HG02759 (cell line): ENCODE measurements around the gene MPST.

Source experiments
- ATAC-seq: cut with Tn5 transposase; IDR thresholded peaks from one replicate; pipeline ENCODE4 v1.9.1; 2021; ENCODE audit warnings: mild to moderate bottlenecking, moderate library complexity; ENCODE audit not compliant: unreplicated experiment

Gene MPST

GRCh38 chr22:37075822-37076433 lies 56.4 kb downstream of the MPST start:
- ATAC-seq: no peak

GRCh38 chr22:37077802-37078448 lies 58.4 kb downstream of the MPST start:
- ATAC-seq: no peak

GRCh38 chr22:37079158-37079557 lies 59.6 kb downstream of the MPST start:
- no peak for ATAC-seq
